ENCODE results near the gene TMEM163. TPM values are rescaled to one million over a fixed set of nuclear protein-coding genes. Genes with fewer than 3 reads are reported as not detected.

TMEM163 gene
- total and polyA plus RNA-seq, 2 donors (not counting 3 experiments of a cell fraction or from before 2014, with no cell fraction given): 1.0 to 2.8 TPM

GRCh38 chr2:134593519-134593918, 125.3 kb downstream of the TMEM163 start:
- TF ChIP-seq JUN (IDR thresholded peaks at IDR 0.05; ENCODE audit: borderline replicate concordance, insufficient read depth, insufficient read length, low read depth) (no peak), GATA2 (IDR thresholded peaks at IDR 0.05; ENCODE audit: insufficient read depth, insufficient read length, low read depth, low read length) (no peak), MYC (IDR thresholded peaks at IDR 0.05; ENCODE audit: low read depth, low read length) (no peak)

GRCh38 chr2:134592377-134592776, 126.4 kb downstream of the TMEM163 start:
- Histone ChIP-seq H3K4me3 (replicated peaks in 1 of 3; ENCODE audit: insufficient read depth in 1 of 3, low read depth in 1 of 3, low read length in 3 of 3) (no peak overlapping the region), H3K9ac (replicated peaks; ENCODE audit: extremely low read depth, insufficient read depth, low read length) (no peak overlapping the region), H3K27ac (ENCODE audit: insufficient read depth, low read depth, low read length) (no peak overlapping the region), H3K4me1 (ENCODE audit: control insufficient read depth, extremely low read depth, insufficient read depth, low read length) (no peaks in the 10 kb centered on the region), H2AFZ (ENCODE audit: low read depth, low read length) (no peak overlapping the region), H3K79me2 (ENCODE audit: control insufficient read depth, insufficient read depth, low read length) (no peaks in the 10 kb centered on the region), H3K36me3 (ENCODE audit: control insufficient read depth in 2 of 2, extremely low read depth in 1 of 2, insufficient read depth in 2 of 2, low read length in 2 of 2) (no peaks in the 10 kb centered on the region), H3K27me3 (ENCODE audit: control insufficient read depth in 2 of 2, insufficient read depth in 2 of 2, low read length in 2 of 2) (no peaks in the 10 kb centered on the region), H4K20me1 (replicated peaks; ENCODE audit: control insufficient read depth, extremely low read depth, insufficient read depth, low read length) (no peaks in the 10 kb centered on the region), H3K9me3 (replicated peaks; ENCODE audit: control insufficient read depth, insufficient read depth, low read length) (no peaks in the 10 kb centered on the region), H3K4me2 (ENCODE audit: insufficient read depth, low read length) (no peak overlapping the region), H3K9me1 (replicated peaks; ENCODE audit: control insufficient read depth, extremely low read depth, insufficient read depth, low read length) (no peaks in the 10 kb centered on the region)
- FAIRE-seq (no peak), DNase-seq (ENCODE audit: low read depth, low spot score) (no peak)
- CTCF ChIA-PET: no interaction called here
- intact Hi-C loops (cut with micrococcal nuclease): no loop called here
- no TSS peak for BruUV-seq (replicated peaks)
- TF ChIP-seq GATA2 (IDR thresholded peaks at IDR 0.05; ENCODE audit: insufficient read depth, insufficient read length, low read depth, low read length) (no peak), EZH2 (IDR thresholded peaks at IDR 0.05; ENCODE audit: borderline replicate concordance, low read depth, low read length, severe bottlenecking) (no peak), FOS (IDR thresholded peaks at IDR 0.05; ENCODE audit: borderline replicate concordance, insufficient read depth, low read length) (no peak), POLR2AphosphoS5 (IDR thresholded peaks at IDR 0.05; ENCODE audit: insufficient read depth, low read depth, low read length) (no peak), POLR2A (IDR thresholded peaks at IDR 0.05; ENCODE audit: low read depth, low read length) (no peak), MYC (IDR thresholded peaks at IDR 0.05; ENCODE audit: low read depth, low read length) (no peak), JUN (IDR thresholded peaks at IDR 0.05; ENCODE audit: borderline replicate concordance, insufficient read depth, insufficient read length, low read depth) (no peak), MAX (IDR thresholded peaks at IDR 0.05; ENCODE audit: insufficient read depth, insufficient read length) (no peak)
- TF ChIP-seq, protein P1, sequence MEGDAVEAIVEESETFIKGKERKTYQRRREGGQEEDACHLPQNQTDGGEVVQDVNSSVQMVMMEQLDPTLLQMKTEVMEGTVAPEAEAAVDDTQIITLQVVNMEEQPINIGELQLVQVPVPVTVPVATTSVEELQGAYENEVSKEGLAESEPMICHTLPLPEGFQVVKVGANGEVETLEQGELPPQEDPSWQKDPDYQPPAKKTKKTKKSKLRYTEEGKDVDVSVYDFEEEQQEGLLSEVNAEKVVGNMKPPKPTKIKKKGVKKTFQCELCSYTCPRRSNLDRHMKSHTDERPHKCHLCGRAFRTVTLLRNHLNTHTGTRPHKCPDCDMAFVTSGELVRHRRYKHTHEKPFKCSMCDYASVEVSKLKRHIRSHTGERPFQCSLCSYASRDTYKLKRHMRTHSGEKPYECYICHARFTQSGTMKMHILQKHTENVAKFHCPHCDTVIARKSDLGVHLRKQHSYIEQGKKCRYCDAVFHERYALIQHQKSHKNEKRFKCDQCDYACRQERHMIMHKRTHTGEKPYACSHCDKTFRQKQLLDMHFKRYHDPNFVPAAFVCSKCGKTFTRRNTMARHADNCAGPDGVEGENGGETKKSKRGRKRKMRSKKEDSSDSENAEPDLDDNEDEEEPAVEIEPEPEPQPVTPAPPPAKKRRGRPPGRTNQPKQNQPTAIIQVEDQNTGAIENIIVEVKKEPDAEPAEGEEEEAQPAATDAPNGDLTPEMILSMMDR (IDR thresholded peaks at IDR 0.05; ENCODE audit: extremely low read depth in 1 of 2, insufficient read depth in 1 of 2, low read depth in 1 of 2, low read length in 2 of 2): no peak
- POLR2A ChIA-PET: no interaction called here
- dilution Hi-C loops (cut with MboI; ENCODE audit: extremely low pct_ligation_motif_present, low sequenced_read_pairs): no loop called here

More at GRCh38 chr2:134593519-134593918, 125.3 kb downstream of the TMEM163 start:
- POLR2A ChIA-PET: no interaction called here
- Histone ChIP-seq H2AFZ (ENCODE audit: low read depth, low read length) (no peak overlapping the region), H3K36me3 (ENCODE audit: control insufficient read depth in 2 of 2, extremely low read depth in 1 of 2, insufficient read depth in 2 of 2, low read length in 2 of 2) (no peaks in the 10 kb centered on the region), H3K9ac (replicated peaks; ENCODE audit: extremely low read depth, insufficient read depth, low read length) (no peak overlapping the region), H4K20me1 (replicated peaks; ENCODE audit: control insufficient read depth, extremely low read depth, insufficient read depth, low read length) (no peaks in the 10 kb centered on the region), H3K27ac (ENCODE audit: insufficient read depth, low read depth, low read length) (no peak overlapping the region), H3K4me1 (ENCODE audit: control insufficient read depth, extremely low read depth, insufficient read depth, low read length) (no peaks in the 10 kb centered on the region), H3K79me2 (ENCODE audit: control insufficient read depth, insufficient read depth, low read length) (no peaks in the 10 kb centered on the region), H3K4me3 (replicated peaks in 1 of 3; ENCODE audit: insufficient read depth in 1 of 3, low read depth in 1 of 3, low read length in 3 of 3) (no peak overlapping the region), H3K27me3 (ENCODE audit: control insufficient read depth in 2 of 2, insufficient read depth in 2 of 2, low read length in 2 of 2) (no peaks in the 10 kb centered on the region), H3K4me2 (ENCODE audit: insufficient read depth, low read length) (no peak overlapping the region), H3K9me1 (replicated peaks; ENCODE audit: control insufficient read depth, extremely low read depth, insufficient read depth, low read length) (no peaks in the 10 kb centered on the region), H3K9me3 (replicated peaks; ENCODE audit: control insufficient read depth, insufficient read depth, low read length) (no peaks in the 10 kb centered on the region)
- CTCF ChIA-PET: no interaction called here
- intact Hi-C loops (cut with micrococcal nuclease): no loop called here
- dilution Hi-C loops (cut with MboI; ENCODE audit: extremely low pct_ligation_motif_present, low sequenced_read_pairs): no loop called here
- FAIRE-seq (no peak), DNase-seq (ENCODE audit: low read depth, low spot score) (no peak)
- BruUV-seq (replicated peaks): no TSS peak
